GM21528 (cell line): ENCODE data around the gene COX10.

Source experiments
- ATAC-seq: cut with Tn5 transposase; IDR thresholded peaks from one replicate; pipeline ENCODE4 v1.9.1; 2021; ENCODE audit warnings: mild to moderate bottlenecking, moderate library complexity; ENCODE audit not compliant: unreplicated experiment, low FRiP score

COX10 gene

GRCh38 chr17:14068542-14069250 lies 608 bp upstream of the COX10 start:
- ATAC-seq = peak; percentile 21

GRCh38 chr17:14070344-14070984 lies 1.2 kb downstream of the COX10 start:
- no peak for ATAC-seq

- no peak for ATAC-seq
Observed at GRCh38 chr17:14072881-14073280, 3.6 kb downstream of the COX10 start.

GRCh38 chr17:14078027-14078426 lies 8.7 kb downstream of the COX10 start:
- ATAC-seq = no peak

- no peak for ATAC-seq
Observed at GRCh38 chr17:14080847-14081251, 11.5 kb downstream of the COX10 start.

- no peak for ATAC-seq
Observed at GRCh38 chr17:14082848-14083247, 13.5 kb downstream of the COX10 start.

GRCh38 chr17:14084955-14085354 lies 15.7 kb downstream of the COX10 start:
- no peak for ATAC-seq

- no peak for ATAC-seq
Observed at GRCh38 chr17:14086189-14086588, 16.9 kb downstream of the COX10 start.

GRCh38 chr17:14089179-14089578 lies 19.9 kb downstream of the COX10 start:
- no peak for ATAC-seq

GRCh38 chr17:14091367-14091766 lies 22.1 kb downstream of the COX10 start:
- no peak for ATAC-seq

- no peak for ATAC-seq
Observed at GRCh38 chr17:14092808-14093207, 23.5 kb downstream of the COX10 start.

- ATAC-seq = no peak
Observed at GRCh38 chr17:14094676-14095601, 25.6 kb downstream of the COX10 start.

GRCh38 chr17:14095631-14096030 lies 26.3 kb downstream of the COX10 start:
- no peak for ATAC-seq

- ATAC-seq = no peak
Observed at GRCh38 chr17:14098246-14098645, 28.9 kb downstream of the COX10 start.

- ATAC-seq = no peak
Observed at GRCh38 chr17:14101976-14102375, 32.7 kb downstream of the COX10 start.

GRCh38 chr17:14103836-14104235 lies 34.5 kb downstream of the COX10 start:
- ATAC-seq = no peak

GRCh38 chr17:14104734-14105133 lies 35.4 kb downstream of the COX10 start:
- ATAC-seq = no peak

GRCh38 chr17:14107889-14108288 lies 38.6 kb downstream of the COX10 start:
- no peak for ATAC-seq

- no peak for ATAC-seq
Observed at GRCh38 chr17:14112407-14112806, 43.1 kb downstream of the COX10 start.

- no peak for ATAC-seq
Observed at GRCh38 chr17:14113137-14113536, 43.8 kb downstream of the COX10 start.
